M059J (cell line): ENCODE data around the gene TAS2R4. TPM values are rescaled to one million over a fixed set of nuclear protein-coding genes. Genes with fewer than 3 reads are reported as not detected.
"Not testable (repeated sequence)": the region's sequence is repeated elsewhere in the genome, so short reads cannot be mapped to it uniquely, and the experiment has no call there.

Source experiments
- DNase-seq: peaks from one replicate; pipeline ENCODE4 v3.0.0-alpha.2; 2012; ENCODE audit warnings: low read depth
- total RNA-seq: library from RNA; depleted of rRNA; stranded (reverse); fragments of >200 nt; shearing (Covaris generic); gene quantifications from 2 replicates; pipeline ENCODE4 v1.2.3, GENCODE V29; 2014; rRNA removed

The TAS2R4 gene, protein sequence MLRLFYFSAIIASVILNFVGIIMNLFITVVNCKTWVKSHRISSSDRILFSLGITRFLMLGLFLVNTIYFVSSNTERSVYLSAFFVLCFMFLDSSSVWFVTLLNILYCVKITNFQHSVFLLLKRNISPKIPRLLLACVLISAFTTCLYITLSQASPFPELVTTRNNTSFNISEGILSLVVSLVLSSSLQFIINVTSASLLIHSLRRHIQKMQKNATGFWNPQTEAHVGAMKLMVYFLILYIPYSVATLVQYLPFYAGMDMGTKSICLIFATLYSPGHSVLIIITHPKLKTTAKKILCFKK
- 0.20 TPM in 1 of 2 replicates, not detected in the other for total RNA-seq

- no peak for DNase-seq
Observed at GRCh38 chr7:141776374-141776773, at the start of gene TAS2R4. Gene TAS2R4 (plus strand): TSS chr7:141776674. CDS start chr7:141778489, 1,815 bp downstream.

DNA sequence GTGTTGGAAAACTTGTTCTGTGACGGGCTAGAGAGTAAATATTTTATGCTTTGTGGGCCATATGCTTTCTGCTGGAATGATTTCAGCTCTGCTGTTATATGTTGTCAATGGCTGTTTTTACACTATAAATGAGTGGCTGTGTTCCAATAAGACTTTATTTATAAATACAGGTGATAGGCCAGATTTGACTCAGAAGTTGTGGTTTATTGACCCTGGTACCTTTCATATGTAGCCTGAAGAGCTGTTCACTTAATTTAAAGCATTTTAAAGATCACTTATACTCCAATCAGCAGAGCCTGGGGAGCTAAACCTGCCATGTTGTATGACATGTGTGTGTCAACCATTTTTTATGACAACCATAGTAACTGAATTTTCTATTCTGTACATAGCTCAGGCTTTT, 47.5 kb upstream of the TAS2R4 start:
- no peak for DNase-seq

GRCh38 chr7:141731476-141732149, 44.9 kb upstream of the TAS2R4 start:
- no peak for DNase-seq

DNA sequence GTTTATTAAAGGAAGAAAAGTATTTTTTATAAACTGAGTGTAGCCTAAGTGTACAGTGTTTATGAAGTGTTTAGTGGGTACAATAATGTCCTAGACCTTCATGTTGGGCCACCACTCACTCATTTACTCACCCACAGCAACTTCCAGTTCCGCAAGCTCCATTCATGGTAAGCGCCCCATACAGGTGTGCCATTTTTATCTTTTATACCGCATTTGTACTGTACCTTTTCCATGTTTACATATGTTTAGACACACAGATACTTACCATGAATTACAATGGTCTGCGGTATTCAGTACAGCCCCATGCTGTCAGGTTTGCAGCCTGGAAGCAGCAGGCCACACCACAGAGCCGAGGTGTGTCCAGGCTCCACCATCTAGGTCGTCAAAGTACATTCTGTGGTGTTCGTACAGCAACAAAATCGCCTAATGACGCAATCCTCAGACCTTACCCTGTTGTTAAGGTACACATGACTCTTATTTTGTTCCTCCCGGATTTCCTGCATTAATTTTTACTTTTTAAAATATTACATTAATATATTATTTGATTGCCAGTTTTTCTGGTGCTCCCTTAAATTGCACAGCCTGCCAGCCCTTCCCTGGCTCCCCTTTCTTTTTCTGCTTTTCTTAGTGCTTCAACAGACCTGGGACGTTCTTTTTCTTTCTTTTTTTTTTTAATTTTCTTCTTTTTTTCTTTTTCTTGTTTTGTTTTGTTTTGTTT, 39.2 kb upstream of the TAS2R4 start:
- peak; percentile 6 for DNase-seq

DNA sequence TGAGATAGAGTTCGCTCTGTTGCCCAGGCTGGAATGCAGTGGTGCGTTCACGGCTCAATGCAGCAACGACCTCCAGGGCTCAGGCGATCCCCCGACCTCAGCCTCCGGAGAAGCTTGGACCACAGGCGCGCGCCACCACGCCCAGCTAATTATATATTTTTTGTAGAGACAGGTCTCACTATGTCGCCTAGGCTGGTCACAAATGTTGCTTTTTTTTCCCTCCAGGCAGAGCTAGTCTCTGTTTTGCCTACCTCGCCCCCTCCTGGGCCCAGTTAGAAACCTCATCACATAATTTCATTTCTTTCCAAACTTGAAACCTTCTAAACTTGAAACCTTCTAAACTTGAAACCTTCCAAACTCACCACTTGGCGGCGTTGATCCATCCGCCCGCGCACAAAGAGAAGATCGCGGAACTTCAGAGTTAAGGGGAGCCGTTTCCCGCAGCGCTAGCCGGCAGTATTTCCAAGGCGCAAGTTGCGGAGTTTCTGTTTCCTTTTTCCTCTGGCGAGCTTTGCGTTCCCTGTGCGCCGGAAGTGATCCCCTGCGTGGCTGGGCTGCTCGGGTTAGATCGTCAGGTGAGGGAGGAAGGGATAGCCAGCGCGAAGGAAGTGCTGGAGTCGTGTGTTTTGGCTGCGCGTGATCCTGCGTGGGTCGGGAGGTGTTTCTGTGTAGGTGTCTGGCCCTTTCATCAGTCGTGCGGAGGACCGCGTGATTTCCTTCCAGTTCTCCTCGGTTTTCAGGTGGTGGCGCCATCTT, 38.5 kb upstream of the TAS2R4 start, which contains the start of gene SSBP1:
TSS of gene SSBP1 (plus strand) at position 523 of the 756 bp plus-strand sequence. CDS start 809 bp downstream, outside the sequence.
- peak; percentile 95 for DNase-seq

DNA sequence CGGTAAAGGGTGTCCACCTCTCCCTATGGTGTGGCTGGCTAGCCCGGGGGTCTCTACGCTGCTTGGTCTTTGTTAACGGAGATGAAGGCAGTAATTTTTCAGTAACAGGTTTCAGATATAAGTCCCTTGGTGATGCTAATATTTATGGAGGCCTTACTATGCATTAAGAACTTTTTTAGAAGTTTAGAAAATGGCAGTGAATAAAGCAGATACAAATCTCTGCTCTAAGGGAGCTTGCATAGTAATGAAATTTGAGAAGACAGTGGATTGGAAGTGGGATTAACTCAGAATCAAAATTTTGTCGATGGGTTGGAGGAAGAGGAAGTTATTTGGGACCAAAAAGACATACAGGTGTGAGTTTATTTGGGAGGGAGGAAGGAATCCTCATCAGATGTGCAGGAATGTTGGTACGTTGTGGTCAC, 37.9 kb upstream of the TAS2R4 start:
- no peak for DNase-seq

- DNase-seq = no peak
Observed at GRCh38 chr7:141739250-141739649, 37.2 kb upstream of the TAS2R4 start.

- DNase-seq = no peak
Observed at GRCh38 chr7:141742229-141742628, 34.2 kb upstream of the TAS2R4 start.

DNA sequence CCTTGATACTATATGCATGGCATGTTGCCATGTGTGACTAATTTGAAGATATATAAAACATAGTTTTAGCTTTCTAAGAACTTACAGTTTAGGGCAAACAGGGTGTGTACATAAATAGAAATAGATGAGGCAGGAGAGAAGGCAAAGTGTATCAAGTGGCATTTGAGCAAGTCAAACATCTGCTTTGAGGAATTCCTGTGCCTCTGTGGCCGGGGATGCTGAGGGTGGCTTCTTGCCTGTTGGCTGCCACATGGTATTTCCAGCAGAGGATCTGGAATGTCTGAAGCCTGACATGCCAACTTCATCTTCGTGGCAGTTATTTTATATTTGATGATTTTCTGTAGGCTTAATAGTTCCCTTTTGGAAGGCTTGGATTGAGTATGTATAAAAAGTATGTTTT, 32.3 kb upstream of the TAS2R4 start:
- no peak for DNase-seq

DNA sequence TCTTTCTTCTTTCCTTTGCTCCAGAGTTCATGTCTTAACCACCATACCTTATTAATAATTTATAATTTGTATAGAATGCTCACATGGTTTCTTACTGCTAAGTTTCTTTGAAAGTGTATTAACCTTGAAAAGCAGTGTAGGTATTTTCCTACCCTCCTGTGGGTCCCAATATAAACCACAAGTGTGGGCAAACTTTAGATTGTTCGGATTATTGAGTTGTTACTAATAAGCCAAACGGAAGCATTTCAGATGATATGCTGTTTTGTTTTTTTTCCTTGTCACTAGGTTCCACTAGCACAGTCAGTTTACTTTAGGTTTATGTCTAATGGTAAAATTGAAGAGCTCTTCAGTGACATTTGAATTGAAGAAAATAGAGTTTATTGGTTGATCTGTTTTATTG, 28.1 kb upstream of the TAS2R4 start:
- DNase-seq = peak; percentile 61

DNA sequence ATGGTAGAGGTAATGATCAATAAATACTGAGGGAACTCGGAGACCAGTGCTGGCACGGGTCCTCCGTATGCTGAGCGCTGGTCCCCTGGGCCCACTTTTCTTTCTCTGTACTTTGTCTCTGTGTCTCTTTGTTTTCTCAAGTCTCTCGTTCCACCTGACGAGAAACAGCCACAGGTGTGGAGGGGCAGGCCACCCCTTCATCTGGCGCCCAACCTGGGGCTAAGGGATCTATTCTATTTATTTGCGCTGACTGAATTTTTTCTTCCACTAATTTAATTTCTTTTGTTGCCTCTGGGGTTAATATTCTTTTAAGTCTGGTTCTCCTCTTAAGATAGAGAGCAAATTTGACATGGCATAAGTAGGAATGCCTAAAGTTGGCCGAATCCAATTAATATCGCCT, 24.6 kb upstream of the TAS2R4 start:
- peak; percentile 25 for DNase-seq

DNA sequence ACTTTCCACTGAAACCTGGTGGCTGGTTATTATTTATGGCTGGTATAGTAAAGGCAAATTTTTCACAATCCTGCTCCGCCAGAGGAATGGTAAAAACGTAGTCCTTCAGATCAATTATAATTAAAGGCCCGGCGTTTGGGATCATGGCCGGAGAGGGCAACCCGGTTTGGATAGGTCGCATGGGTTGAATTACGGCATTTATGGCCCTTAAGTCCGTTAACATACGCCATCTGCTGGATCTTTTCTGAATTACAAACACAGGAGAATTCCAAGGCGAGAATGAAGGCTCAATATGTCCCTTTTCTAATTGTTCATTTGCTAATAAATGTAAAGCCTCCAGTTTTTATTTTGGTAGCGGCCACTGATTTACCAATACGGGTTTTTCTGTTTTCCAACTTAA, 23.8 kb upstream of the TAS2R4 start:
- DNase-seq = no peak

GRCh38 chr7:141754939-141755338, 21.5 kb upstream of the TAS2R4 start:
- peak; percentile 26 for DNase-seq

DNA sequence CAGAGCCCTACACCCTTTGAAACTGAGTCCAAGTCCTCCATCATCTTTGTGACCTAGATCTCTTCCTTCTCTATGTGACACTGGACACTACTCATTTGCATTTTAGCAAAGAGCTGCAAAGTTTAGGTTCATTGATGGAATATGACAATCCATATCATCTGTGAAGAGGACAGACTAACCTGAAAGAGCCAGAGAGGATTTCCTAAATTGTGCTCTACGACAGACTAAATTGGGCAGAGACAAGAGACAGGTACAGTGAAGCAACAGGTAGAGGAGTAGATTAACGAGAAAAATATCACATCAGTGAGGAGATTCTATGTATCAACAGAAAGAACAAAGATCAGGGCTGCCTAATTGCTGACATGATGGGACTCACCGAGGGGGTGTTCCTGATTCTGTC, 12.7 kb upstream of the TAS2R4 start, which contains the start of gene TAS2R3:
TSS of gene TAS2R3 (plus strand) at position 301 of the 400 bp plus-strand sequence. CDS start at position 363, 62 bp downstream.
- DNase-seq = no peak

GRCh38 chr7:141770083-141770583, 6.3 kb upstream of the TAS2R4 start:
- DNase-seq = not testable (repeated sequence)

GRCh38 chr7:141785706-141786552, 9.5 kb downstream of the TAS2R4 start:
- peak; percentile 64 for DNase-seq

DNA sequence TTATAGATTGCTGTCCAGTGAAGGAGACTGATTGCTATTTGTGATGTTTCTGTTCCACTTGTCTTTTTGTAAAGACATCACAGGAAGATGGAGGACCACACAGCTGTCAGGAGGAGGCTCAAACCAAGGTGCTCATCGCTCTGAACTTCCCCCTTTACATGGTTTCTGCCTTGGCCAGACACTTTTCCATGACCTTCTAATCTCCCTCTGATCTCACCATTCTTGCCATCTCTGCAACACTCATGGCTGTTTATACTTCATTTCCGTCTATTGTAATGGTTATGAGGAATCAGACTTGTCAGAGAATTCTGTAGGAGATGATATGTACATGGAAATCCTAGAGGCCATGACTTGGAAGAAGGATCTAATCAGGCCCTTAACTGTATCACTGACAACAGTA, 11.8 kb downstream of the TAS2R4 start:
- DNase-seq = no peak

GRCh38 chr7:141789917-141790316, 13.4 kb downstream of the TAS2R4 start, which contains the start of gene TAS2R5:
Gene TAS2R5 (plus strand): TSS chr7:141790217. CDS start chr7:141790362, 145 bp downstream.
- DNase-seq = no peak

DNA sequence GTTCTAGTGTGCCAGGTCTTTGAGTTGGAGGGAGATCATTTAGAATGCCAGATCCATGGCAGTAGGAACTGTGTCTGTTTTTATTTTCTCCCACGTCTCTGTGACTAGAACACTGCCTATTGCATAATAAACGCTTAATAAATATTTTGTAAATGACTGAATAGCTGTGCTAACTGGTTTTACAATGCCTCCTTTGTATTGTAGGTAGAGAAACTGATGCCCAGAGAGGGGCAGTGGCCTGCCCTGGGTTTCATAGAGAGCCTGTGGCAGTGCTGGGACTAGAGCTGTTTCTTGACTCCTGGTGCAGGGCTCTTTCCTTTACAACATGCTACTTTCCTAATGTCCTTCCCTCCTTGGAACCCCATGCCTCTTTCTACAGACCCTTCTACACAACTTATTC, 16.1 kb downstream of the TAS2R4 start:
- DNase-seq = no peak

DNA sequence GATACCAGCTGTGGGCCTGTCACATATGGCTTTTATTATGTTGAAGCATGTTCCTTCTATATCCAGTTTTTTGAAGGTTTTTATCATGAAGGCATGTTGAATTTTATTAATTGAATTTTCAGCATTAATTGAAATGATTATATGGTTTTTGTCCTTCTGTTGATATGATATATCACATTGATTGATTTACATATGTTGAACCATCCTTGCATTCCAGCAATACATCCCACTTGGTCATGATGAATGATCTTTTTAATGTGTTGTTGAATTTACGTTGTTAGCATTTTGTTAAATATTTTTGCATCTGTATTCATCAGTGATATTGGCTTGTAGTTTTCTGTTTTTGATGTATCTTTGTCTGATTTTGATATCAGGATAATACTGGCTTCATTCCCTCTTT, 43.6 kb downstream of the TAS2R4 start:
- no peak for DNase-seq
